GM10266 (cell line): Measurements from ENCODE around the gene SPINT1.
A peak's percentile ranks its signal among the peaks of the same experiment; 100 is the strongest.

Experiments used
- DNase-seq: peaks from one replicate; pipeline ENCODE4 v3.0.0; 2012; ENCODE audit errors: extremely low spot score
- TF ChIP-seq, protein P1 (sequence below): IDR thresholded peaks from 2 replicates; pipeline ENCODE4 v1.5.1; 2012; ENCODE audit warnings: mild to moderate bottlenecking, low read depth; ENCODE audit not compliant: control insufficient read depth, insufficient read depth; ENCODE audit errors: missing control alignments

Gene SPINT1

GRCh38 chr15:40873694-40874561 is 30.1 kb downstream of the SPINT1 start, which contains the start of gene RHOV:
Gene RHOV, minus strand, starts transcription at chr15:40874234. Its CDS starts 95 bp downstream, at chr15:40874139.
- TF ChIP-seq, protein P1, sequence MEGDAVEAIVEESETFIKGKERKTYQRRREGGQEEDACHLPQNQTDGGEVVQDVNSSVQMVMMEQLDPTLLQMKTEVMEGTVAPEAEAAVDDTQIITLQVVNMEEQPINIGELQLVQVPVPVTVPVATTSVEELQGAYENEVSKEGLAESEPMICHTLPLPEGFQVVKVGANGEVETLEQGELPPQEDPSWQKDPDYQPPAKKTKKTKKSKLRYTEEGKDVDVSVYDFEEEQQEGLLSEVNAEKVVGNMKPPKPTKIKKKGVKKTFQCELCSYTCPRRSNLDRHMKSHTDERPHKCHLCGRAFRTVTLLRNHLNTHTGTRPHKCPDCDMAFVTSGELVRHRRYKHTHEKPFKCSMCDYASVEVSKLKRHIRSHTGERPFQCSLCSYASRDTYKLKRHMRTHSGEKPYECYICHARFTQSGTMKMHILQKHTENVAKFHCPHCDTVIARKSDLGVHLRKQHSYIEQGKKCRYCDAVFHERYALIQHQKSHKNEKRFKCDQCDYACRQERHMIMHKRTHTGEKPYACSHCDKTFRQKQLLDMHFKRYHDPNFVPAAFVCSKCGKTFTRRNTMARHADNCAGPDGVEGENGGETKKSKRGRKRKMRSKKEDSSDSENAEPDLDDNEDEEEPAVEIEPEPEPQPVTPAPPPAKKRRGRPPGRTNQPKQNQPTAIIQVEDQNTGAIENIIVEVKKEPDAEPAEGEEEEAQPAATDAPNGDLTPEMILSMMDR: peak; percentile 50

DNA sequence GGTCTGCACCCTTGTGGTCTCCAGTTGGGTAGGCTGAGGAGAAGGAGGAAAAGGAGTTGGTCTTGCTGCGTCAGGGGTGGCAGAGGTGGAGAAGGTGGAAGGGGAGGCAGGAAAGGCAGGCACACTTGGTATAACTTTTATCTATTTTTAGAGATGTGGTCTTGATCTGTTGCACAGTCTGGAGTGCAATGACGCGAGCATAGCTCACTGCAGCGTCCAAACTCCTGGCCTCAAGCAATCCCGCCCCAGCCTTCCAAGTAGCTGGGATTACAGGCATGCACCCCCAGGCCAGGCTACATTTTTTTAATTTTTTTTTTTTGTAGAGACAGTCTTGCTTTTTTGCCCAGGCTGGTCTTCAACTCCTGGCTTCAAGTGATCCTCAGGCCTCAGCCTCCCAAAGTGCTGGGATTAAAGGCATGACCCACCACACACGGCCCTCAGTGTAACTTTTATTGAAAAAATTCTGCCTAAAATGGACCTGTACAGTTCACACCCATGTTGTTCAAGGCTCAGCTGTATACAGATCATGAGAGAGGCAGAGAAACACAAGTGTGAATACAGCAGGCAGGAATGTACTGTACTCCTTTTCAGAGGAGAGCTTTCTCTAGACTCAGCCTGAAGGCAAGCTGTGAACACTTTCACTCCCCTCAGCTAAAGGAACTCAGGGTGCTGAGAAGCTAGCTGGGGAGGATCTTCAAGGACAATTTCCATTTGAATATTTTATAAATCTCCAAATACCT is 32.3 kb downstream of the SPINT1 start:
- no peak for DNase-seq
- TF ChIP-seq, protein P1: no peak

More at GRCh38 chr15:40873694-40874561, 30.1 kb downstream of the SPINT1 start, which contains the start of gene RHOV:
- peak; percentile 81 for DNase-seq

GRCh38 chr15:40877694-40878093 is 33.8 kb downstream of the SPINT1 start:
- no peak for DNase-seq
- TF ChIP-seq, protein P1: no peak

- TF ChIP-seq, protein P1: no peak
- DNase-seq: peak; percentile 75
Observed at GRCh38 chr15:40878785-40879184, 34.9 kb downstream of the SPINT1 start.

DNA sequence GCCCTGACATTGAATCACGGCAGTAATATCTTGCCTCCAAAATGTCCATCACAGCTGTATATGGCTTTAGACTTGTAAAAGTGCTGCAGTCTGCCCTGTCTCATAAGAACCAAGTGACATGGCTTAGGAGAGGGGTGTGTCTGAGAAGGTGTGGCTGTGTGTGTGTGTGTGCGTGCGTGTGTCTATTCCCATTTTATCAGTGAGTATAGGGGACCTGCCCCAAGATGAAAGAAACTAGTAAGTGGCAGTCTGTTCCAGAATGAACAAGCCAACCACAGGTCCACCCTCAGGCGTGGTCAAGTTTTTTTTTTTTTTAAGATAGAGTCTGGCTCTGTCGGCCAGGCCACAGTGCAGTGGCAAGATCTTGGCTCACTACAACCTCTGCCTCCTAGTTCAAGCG is 35.8 kb downstream of the SPINT1 start:
- TF ChIP-seq, protein P1: no peak
- no peak for DNase-seq

DNA sequence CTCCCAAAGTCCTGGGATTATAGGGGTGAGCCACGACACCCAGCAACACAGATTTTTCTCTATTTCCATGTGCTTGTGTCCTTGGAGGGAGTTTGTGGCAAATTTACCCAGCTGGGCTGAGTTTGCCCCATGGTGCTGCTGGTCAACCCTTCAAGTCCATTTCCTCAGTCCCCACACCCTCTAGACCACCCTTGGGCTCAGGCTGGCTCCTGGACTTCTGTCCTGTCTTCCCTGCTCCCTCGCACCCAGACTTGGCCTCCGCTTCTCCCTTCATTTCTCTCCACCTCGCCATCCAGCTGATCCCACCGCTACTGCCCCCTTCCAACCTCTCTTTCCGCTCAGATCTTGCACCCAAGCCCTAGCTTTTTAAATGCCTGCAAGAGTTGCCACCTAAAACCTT is 37.5 kb downstream of the SPINT1 start:
- DNase-seq: no peak
- TF ChIP-seq, protein P1: no peak
